ENCODE results near the gene RPS6KA2.

DNA sequence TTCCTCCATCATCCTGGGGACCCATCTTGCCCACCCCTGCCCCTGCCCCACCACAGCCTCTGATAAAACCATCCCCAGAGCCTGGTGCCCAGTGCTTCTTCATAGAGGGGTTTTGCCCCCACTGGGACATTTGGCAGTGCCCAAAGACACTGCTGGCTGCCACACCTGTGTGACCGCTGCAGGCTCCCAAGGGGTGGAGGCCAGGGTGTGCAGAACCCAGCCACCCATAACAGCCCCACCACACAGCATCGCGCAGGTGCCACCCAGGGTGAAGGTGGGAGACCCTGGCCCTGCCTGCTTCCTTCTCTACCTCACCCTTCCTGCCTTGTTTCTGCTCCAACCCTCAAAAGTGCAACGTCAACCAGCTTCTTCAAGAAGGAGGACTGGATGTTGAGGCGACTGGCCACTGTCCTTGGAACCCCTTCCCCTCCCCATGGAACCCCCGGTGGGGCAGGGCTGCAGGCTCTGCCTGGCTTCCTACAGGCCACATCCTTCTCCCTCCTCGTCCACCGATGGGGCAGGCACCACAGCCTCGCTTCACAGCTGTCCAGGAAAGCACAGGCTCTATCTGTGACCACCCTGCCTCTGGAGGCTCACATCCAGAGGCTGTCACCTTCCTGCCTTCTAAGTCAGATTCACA, 165.1 kb downstream of the RPS6KA2 start:
- TF ChIP-seq, protein P1, sequence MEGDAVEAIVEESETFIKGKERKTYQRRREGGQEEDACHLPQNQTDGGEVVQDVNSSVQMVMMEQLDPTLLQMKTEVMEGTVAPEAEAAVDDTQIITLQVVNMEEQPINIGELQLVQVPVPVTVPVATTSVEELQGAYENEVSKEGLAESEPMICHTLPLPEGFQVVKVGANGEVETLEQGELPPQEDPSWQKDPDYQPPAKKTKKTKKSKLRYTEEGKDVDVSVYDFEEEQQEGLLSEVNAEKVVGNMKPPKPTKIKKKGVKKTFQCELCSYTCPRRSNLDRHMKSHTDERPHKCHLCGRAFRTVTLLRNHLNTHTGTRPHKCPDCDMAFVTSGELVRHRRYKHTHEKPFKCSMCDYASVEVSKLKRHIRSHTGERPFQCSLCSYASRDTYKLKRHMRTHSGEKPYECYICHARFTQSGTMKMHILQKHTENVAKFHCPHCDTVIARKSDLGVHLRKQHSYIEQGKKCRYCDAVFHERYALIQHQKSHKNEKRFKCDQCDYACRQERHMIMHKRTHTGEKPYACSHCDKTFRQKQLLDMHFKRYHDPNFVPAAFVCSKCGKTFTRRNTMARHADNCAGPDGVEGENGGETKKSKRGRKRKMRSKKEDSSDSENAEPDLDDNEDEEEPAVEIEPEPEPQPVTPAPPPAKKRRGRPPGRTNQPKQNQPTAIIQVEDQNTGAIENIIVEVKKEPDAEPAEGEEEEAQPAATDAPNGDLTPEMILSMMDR (IDR thresholded peaks at IDR 0.05), result no peak
- TF ChIP-seq POLR2A (IDR thresholded peaks at IDR 0.05), result no peak

Data from gastroesophageal sphincter (tissue), 3 donors.